ENCODE data around the gene ZMYM4. TPM values are rescaled to one million over a fixed set of nuclear protein-coding genes. Genes with fewer than 3 reads are reported as not detected.

The ZMYM4 gene
- polyA plus RNA-seq, 2 of the 4 experiments (the other 2 are of a cell fraction): 12.2 to 36.3 TPM

DNA sequence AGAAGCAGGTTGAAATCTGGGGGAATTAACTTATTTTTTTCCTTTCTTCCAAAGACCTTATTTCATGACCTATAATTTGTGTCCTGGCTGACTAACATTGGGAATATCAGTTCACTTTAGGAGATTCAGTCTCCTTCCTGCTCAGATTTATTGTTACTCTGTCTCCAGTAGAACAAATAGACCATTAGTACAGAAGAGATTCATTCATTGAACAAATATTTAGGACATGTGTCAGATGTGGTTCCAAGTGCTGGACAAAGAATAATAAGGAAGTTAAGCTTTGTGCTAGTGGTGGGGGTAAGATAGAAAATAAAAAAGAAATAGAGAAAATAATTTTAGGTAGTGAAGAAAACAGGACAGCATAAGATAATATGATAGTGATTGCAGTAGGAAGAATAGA is 20.3 kb downstream of the ZMYM4 start:
- Histone ChIP-seq H3K27ac (no peak overlapping the region), H3K4me2 (peak overlapping the region; percentile 34), H3K4me3 (no peak overlapping the region), H3K9me3 (no peaks in the 10 kb centered on the region; the same call in 2 of the 3 replicates), H3K4me1 (peaks cover 18% of the 10 kb centered on the region)
- POLR2A ChIA-PET: interaction anchor here (0.7 kb wide), 1 partner anchor 21 kb away, joined by 3 read pairs; no protein-coding TSS in a partner anchor
- DNase-seq (ENCODE audit: low read depth in 1 of 2, low spot score in 1 of 2): no peak
- ATAC-seq: 0 out of 6 replicates have a peak, but pooled peaks of 1 of the 2 experiments have one; percentile 26
- CTCF ChIA-PET: no interaction called here
- no peak for FAIRE-seq
- TF ChIP-seq REST (IDR thresholded peaks at IDR 0.05) (no peak), BHLHE40 (IDR thresholded peaks at IDR 0.05; ENCODE audit: low read depth, low read length) (no peak), NR3C1 (IDR thresholded peaks at IDR 0.05) (no peak), RFX5 (IDR thresholded peaks at IDR 0.05) (no peak)
- TF ChIP-seq, protein P1, sequence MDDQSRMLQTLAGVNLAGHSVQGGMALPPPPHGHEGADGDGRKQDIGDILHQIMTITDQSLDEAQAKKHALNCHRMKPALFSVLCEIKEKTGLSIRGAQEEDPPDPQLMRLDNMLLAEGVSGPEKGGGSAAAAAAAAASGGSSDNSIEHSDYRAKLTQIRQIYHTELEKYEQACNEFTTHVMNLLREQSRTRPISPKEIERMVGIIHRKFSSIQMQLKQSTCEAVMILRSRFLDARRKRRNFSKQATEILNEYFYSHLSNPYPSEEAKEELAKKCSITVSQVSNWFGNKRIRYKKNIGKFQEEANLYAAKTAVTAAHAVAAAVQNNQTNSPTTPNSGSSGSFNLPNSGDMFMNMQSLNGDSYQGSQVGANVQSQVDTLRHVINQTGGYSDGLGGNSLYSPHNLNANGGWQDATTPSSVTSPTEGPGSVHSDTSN (IDR thresholded peaks at IDR 0.05): no peak

DNA sequence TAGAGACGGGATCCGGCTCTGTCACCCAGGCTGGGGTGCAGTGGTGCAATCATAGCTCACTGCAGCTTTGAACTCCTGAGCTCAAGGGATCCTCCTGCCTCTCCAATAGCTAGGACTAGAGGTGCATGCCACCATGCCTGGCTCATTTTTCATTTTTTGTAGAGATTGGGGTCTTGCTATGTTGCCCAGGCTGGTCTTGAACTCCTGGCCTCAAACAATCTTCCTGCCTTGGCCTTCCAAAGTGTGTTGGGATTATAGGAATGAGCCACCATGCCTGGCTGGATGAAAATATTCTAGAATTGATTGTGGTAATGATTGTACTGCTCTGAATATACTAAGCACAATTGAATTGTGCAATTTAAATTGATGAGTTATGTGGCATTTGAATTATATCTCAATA is 21.9 kb downstream of the ZMYM4 start:
- Histone ChIP-seq H3K4me2 (no peak overlapping the region), H3K27ac (no peak overlapping the region), H3K9me3 (no peaks in the 10 kb centered on the region), H3K4me1 (peaks cover 18% of the 10 kb centered on the region), H3K4me3 (no peak overlapping the region)
- CTCF ChIA-PET: interaction anchor here (1.2 kb wide), 1 partner anchor 89 kb away, joined by 4 read pairs; no protein-coding TSS in a partner anchor
- FAIRE-seq (no peak), DNase-seq (ENCODE audit: low read depth in 1 of 2, low spot score in 1 of 2) (no peak), ATAC-seq (no peak)
- WGBS (ENCODE audit: missing lambda C conversion rate): 95% methylated on average over 2 of the region's 2 CpGs
- TF ChIP-seq ELK1 (IDR thresholded peaks at IDR 0.05; ENCODE audit: low read depth, low read length): no peak
- no peak for TF ChIP-seq ZSCAN20 (CRISPR knock-in tag; IDR thresholded peaks at IDR 0.05)
- no peak for TF ChIP-seq GATA3 (IDR thresholded peaks at IDR 0.05; ENCODE audit: borderline replicate concordance)
- TF ChIP-seq HOXB13 (CRISPR knock-in tag; IDR thresholded peaks at IDR 0.05; ENCODE audit: low read depth): no peak
- no peak for TF ChIP-seq JUN (IDR thresholded peaks at IDR 0.05)
- TF ChIP-seq SREBF2 (IDR thresholded peaks at IDR 0.05): no peak
- TF ChIP-seq MAFK (IDR thresholded peaks at IDR 0.05; ENCODE audit: partially characterized antibody): no peak
- no peak for TF ChIP-seq MAZ (IDR thresholded peaks at IDR 0.05; ENCODE audit: borderline replicate concordance, low read depth, low read length)
- no peak for TF ChIP-seq FOSB (CRISPR knock-in tag; IDR thresholded peaks at IDR 0.05)
- TF ChIP-seq NR3C1 (IDR thresholded peaks at IDR 0.05): no peak
- no peak for TF ChIP-seq PHF8 (IDR thresholded peaks at IDR 0.05; ENCODE audit: borderline replicate concordance, low read depth)
- TF ChIP-seq RARB (CRISPR knock-in tag; IDR thresholded peaks at IDR 0.05): no peak
- no peak for TF ChIP-seq REST (IDR thresholded peaks at IDR 0.05)
- TF ChIP-seq FOSL2 (IDR thresholded peaks at IDR 0.05): no peak
- no peak for TF ChIP-seq FOSL2 (CRISPR knock-in tag; IDR thresholded peaks at IDR 0.05)
- TF ChIP-seq RFX5 (IDR thresholded peaks at IDR 0.05): no peak
- TF ChIP-seq HOXA7 (CRISPR knock-in tag; IDR thresholded peaks at IDR 0.05): no peak
- TF ChIP-seq ZNF302 (CRISPR knock-in tag; IDR thresholded peaks at IDR 0.05): no peak
- TF ChIP-seq, protein P2, sequence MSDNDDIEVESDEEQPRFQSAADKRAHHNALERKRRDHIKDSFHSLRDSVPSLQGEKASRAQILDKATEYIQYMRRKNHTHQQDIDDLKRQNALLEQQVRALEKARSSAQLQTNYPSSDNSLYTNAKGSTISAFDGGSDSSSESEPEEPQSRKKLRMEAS (IDR thresholded peaks at IDR 0.05): no peak
- POLR2A ChIA-PET: interaction anchor here (0.7 kb wide), 1 partner anchor 24 kb away, joined by 3 read pairs; no protein-coding TSS in a partner anchor

Measured in A549 (cell line).